ENCODE results near the gene PTPRQ. TPM values are rescaled to one million over a fixed set of nuclear protein-coding genes. Genes with fewer than 3 reads are reported as not detected.

PTPRQ gene
- polyA plus RNA-seq, 1 donor (not counting 4 experiments of a cell fraction or from before 2014, with no cell fraction given): 0.01 TPM

DNA sequence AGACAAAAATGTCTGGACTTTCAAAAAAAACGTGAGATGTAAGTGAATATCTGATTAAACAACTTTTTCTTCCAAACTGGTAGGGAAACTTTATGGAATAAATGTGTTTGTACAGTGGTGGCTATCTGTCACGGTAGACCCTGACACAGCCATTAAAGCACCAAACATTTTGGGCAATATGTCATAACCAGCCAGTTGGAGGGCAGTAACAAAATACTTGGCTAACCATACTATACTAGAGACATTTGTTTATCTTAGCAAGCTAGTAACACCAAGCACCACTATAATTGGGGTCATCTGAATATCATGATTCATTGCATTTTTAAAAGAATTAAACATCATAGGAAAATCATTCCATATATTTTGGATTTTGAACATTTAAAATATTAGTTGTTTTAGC, 257.4 kb downstream of the PTPRQ start:
- TF ChIP-seq EZH2 (IDR thresholded peaks at IDR 0.05; ENCODE audit: low read length): no peak
- TF ChIP-seq CTCF (optimal IDR thresholded peaks at IDR 0.05 in 1 of 3, IDR thresholded peaks at IDR 0.05 in 1 of 3, conservative IDR thresholded peaks at IDR 0.05 in 1 of 3; ENCODE audit: extremely low read depth in 1 of 3, insufficient read depth in 2 of 3, low read length in 3 of 3): no peak
- no peaks in the 10 kb centered on the region for H3K27me3 ChIP-seq (ENCODE audit: control insufficient read depth, extremely low read depth, insufficient read depth, low read length)
- dilution Hi-C loops (cut with MboI; ENCODE audit: extremely low pct_ligation_motif_present, low sequenced_read_pairs): no loop called here
- no peak overlapping the region for H3K4me2 ChIP-seq (ENCODE audit: control insufficient read depth, extremely low read depth, insufficient read depth, low read depth, low read length)
- no peaks in the 10 kb centered on the region for H4K20me1 ChIP-seq (ENCODE audit: control insufficient read depth, extremely low read depth, insufficient read depth, low read length)
- no peak overlapping the region for H2AFZ ChIP-seq (ENCODE audit: control insufficient read depth, low read length)
- no peak overlapping the region for H3K9ac ChIP-seq (ENCODE audit: control insufficient read depth, extremely low read depth, insufficient read depth, low read length)
- peaks cover 9% of the 10 kb centered on the region for H3K4me1 ChIP-seq (ENCODE audit: control insufficient read depth, extremely low read depth, insufficient read depth, low read length)
- H3K9me1 ChIP-seq (ENCODE audit: control insufficient read depth, extremely low read depth, insufficient read depth, low read length): no peaks in the 10 kb centered on the region
- H3K4me3 ChIP-seq (ENCODE audit: control insufficient read depth in 2 of 3, extremely low read depth in 1 of 3, insufficient read depth in 2 of 3, low read depth in 1 of 3, low read length in 3 of 3): no peak overlapping the region
- H3K36me3 ChIP-seq (ENCODE audit: control insufficient read depth in 2 of 2, extremely low read depth in 1 of 2, insufficient read depth in 2 of 2, low read length in 2 of 2): no peaks in the 10 kb centered on the region
- H3K9me3 ChIP-seq (ENCODE audit: control insufficient read depth, low read depth, low read length): no peaks in the 10 kb centered on the region
- no peak for DNase-seq (ENCODE audit: low read depth, low spot score)
- H3K79me2 ChIP-seq (ENCODE audit: control insufficient read depth, insufficient read depth, low read length): no peaks in the 10 kb centered on the region
- FAIRE-seq: no peak
- no peak overlapping the region for H3K27ac ChIP-seq (ENCODE audit: control insufficient read depth, insufficient read depth, low read length)

DNA sequence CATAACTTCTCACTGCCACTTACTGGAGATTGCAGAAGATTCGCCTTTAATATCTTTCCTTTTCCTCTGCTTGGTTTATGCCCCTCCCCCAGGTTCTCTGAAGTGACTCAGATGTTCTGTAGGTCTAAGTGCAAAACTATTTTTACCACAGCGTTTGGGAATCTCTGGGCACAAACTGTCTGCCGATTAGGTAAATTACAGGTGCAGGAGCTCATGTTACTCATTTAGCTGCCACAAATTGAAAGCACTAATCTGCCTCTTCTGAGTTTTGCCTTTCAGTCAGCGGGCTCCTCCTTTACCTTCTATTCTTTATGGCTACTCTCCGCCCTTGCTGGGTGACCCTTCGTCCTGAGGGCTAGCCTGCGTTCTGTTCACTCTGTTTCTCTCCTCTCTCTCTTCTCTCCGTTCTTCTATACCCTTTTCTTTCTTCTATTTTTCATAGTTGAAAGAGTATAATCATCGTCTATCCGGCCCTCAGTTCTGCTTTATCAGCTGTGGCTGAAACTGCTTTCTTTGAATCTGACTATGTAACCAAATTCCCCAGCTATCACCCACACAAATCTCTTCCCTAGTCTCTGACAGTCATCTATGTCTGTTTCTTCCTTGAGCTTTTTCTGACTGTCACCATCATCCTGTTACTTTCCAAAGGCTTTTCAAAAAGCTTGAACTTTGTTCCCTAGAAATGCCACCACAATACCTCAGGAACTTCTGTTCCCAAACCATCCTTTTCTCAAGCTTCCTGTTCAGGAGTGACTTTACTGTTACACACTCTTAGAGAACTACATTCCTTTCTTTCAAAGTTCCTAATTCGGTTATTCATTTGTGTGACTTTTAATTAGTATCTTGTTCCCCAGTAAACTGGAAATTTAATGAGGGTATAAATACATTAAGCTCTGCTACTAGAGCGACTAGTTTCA, 259.1 kb downstream of the PTPRQ start:
- Histone ChIP-seq H3K4me3 (ENCODE audit: control insufficient read depth in 2 of 3, extremely low read depth in 1 of 3, insufficient read depth in 2 of 3, low read depth in 1 of 3, low read length in 3 of 3) (peak overlapping the region in 2 of 3 experiments; percentile 17 to 21), H3K27me3 (ENCODE audit: control insufficient read depth, extremely low read depth, insufficient read depth, low read length) (peaks cover 8% of the 10 kb centered on the region), H3K4me2 (ENCODE audit: control insufficient read depth, extremely low read depth, insufficient read depth, low read depth, low read length) (peak overlapping the region; percentile 71), H3K9ac (ENCODE audit: control insufficient read depth, extremely low read depth, insufficient read depth, low read length) (no peak overlapping the region), H3K36me3 (ENCODE audit: control insufficient read depth in 2 of 2, extremely low read depth in 1 of 2, insufficient read depth in 2 of 2, low read length in 2 of 2) (no peaks in the 10 kb centered on the region), H3K27ac (ENCODE audit: control insufficient read depth, insufficient read depth, low read length) (no peak overlapping the region), H3K79me2 (ENCODE audit: control insufficient read depth, insufficient read depth, low read length) (no peaks in the 10 kb centered on the region), H2AFZ (ENCODE audit: control insufficient read depth, low read length) (peak overlapping the region; percentile 61), H4K20me1 (ENCODE audit: control insufficient read depth, extremely low read depth, insufficient read depth, low read length) (no peaks in the 10 kb centered on the region), H3K4me1 (ENCODE audit: control insufficient read depth, extremely low read depth, insufficient read depth, low read length) (peaks cover 9% of the 10 kb centered on the region), H3K9me3 (ENCODE audit: control insufficient read depth, low read depth, low read length) (no peaks in the 10 kb centered on the region), H3K9me1 (ENCODE audit: control insufficient read depth, extremely low read depth, insufficient read depth, low read length) (no peaks in the 10 kb centered on the region)
- peak; percentile 1 for DNase-seq (ENCODE audit: low read depth, low spot score)
- dilution Hi-C loops (cut with MboI; ENCODE audit: extremely low pct_ligation_motif_present, low sequenced_read_pairs): no loop called here
- no peak for TF ChIP-seq CTCF (optimal IDR thresholded peaks at IDR 0.05 in 1 of 3, IDR thresholded peaks at IDR 0.05 in 1 of 3, conservative IDR thresholded peaks at IDR 0.05 in 1 of 3; ENCODE audit: extremely low read depth in 1 of 3, insufficient read depth in 2 of 3, low read length in 3 of 3)
- no peak for TF ChIP-seq EZH2 (IDR thresholded peaks at IDR 0.05; ENCODE audit: low read length)
- peak; percentile 53 for FAIRE-seq

All from keratinocyte (primary cell).